VCaP (cell line): ENCODE data around the gene ACAD9.

Source experiments
- H3K27ac ChIP-seq: fragments of 450-650 bp; 2 replicates; pipeline ENCODE4 v1.5.1; 2017
- CTCF ChIP-seq: fragments of 450-650 bp; conservative IDR thresholded peaks from 2 replicates; pipeline ENCODE4 v1.5.1; 2017; ENCODE audit warnings: mild to moderate bottlenecking, moderate library complexity

Gene ACAD9

GRCh38 chr3:128935922-128936321 lies 56.5 kb downstream of the ACAD9 start:
- no peak for TF ChIP-seq CTCF
- no peak overlapping the region for H3K27ac ChIP-seq

GRCh38 chr3:128936341-128936740 lies 56.9 kb downstream of the ACAD9 start:
- TF ChIP-seq CTCF, result no peak
- H3K27ac ChIP-seq, result no peak overlapping the region

- no peak for TF ChIP-seq CTCF
- no peak overlapping the region for H3K27ac ChIP-seq
These were observed 60.8 kb downstream of the ACAD9 start for GRCh38 chr3:128940252-128940651.

GRCh38 chr3:128942161-128942952 lies 62.9 kb downstream of the ACAD9 start:
- no peak overlapping the region for H3K27ac ChIP-seq

GRCh38 chr3:128945041-128945877 lies 65.8 kb downstream of the ACAD9 start:
- H3K27ac ChIP-seq, result no peak overlapping the region
- TF ChIP-seq CTCF, result no peak

More at GRCh38 chr3:128942161-128942952, 62.9 kb downstream of the ACAD9 start:
- TF ChIP-seq CTCF, result no peak

GRCh38 chr3:128945878-128946175 lies 66.4 kb downstream of the ACAD9 start:
- no peak overlapping the region for H3K27ac ChIP-seq
- TF ChIP-seq CTCF, result no peak

- no peak for TF ChIP-seq CTCF
- no peak overlapping the region for H3K27ac ChIP-seq
These were observed 67.0 kb downstream of the ACAD9 start for GRCh38 chr3:128946411-128946810.
